ENCODE measurements around the gene ZBTB6. TPM values are rescaled to one million over a fixed set of nuclear protein-coding genes. Genes with fewer than 3 reads are reported as not detected.
A peak's percentile ranks its signal among the peaks of the same experiment; 100 is the strongest.

Gene ZBTB6
- total and polyA plus RNA-seq, 2 of the 13 experiments (the other 11 are each of a cell fraction or from before 2014, with no cell fraction given), result 3.7 to 7.1 TPM

- TF ChIP-seq IRX3 (CRISPR knock-in tag; IDR thresholded peaks at IDR 0.05; ENCODE audit: borderline replicate concordance, low read depth) (0 out of 2 replicates have a peak, but pooled peaks have one; percentile 75), ZNF713 (CRISPR knock-in tag; IDR thresholded peaks at IDR 0.05) (no peak), ZNF460 (CRISPR knock-in tag; IDR thresholded peaks at IDR 0.05; ENCODE audit: borderline replicate concordance) (no peak), ELF4 (CRISPR knock-in tag; IDR thresholded peaks at IDR 0.05; ENCODE audit: borderline replicate concordance) (peak; percentile 77; the same call in 1 of the 2 replicates), CHCHD3 (CRISPR knock-in tag; IDR thresholded peaks at IDR 0.05) (no peak), ZNF570 (CRISPR knock-in tag; IDR thresholded peaks at IDR 0.05; ENCODE audit: borderline replicate concordance) (no peak), NR2C2 (CRISPR knock-in tag; IDR thresholded peaks at IDR 0.05; ENCODE audit: borderline replicate concordance) (peak; percentile 99), THAP11 (CRISPR knock-in tag; IDR thresholded peaks at IDR 0.05) (peak; percentile 92), HNF1B (CRISPR knock-in tag; IDR thresholded peaks at IDR 0.05) (peak; percentile 79; the same call in 1 of the 2 replicates), KMT2B (CRISPR knock-in tag; IDR thresholded peaks at IDR 0.05) (peak; percentile 93), RARG (CRISPR knock-in tag; IDR thresholded peaks at IDR 0.05; ENCODE audit: low read depth) (no peak), BRF2 (CRISPR knock-in tag; IDR thresholded peaks at IDR 0.05) (0 out of 2 replicates have a peak, but pooled peaks have one; percentile 16), ZNF12 (CRISPR knock-in tag; IDR thresholded peaks at IDR 0.05) (0 out of 2 replicates have a peak, but pooled peaks have one; percentile 8), ZSCAN9 (CRISPR knock-in tag; IDR thresholded peaks at IDR 0.05; ENCODE audit: borderline replicate concordance) (no peak), KLF12 (CRISPR knock-in tag; IDR thresholded peaks at IDR 0.05; ENCODE audit: borderline replicate concordance) (0 out of 2 replicates have a peak, but pooled peaks have one; percentile 61), ZNF740 (CRISPR knock-in tag; IDR thresholded peaks at IDR 0.05) (0 out of 2 replicates have a peak, but pooled peaks have one; percentile 13), BHLHE40 (IDR thresholded peaks at IDR 0.05; ENCODE audit: low read length) (no peak), FOXK1 (CRISPR knock-in tag; IDR thresholded peaks at IDR 0.05; ENCODE audit: borderline replicate concordance, low read depth) (peak; percentile 91), THAP9 (CRISPR knock-in tag; IDR thresholded peaks at IDR 0.05; ENCODE audit: borderline replicate concordance) (peak; percentile 75), ZNF720 (CRISPR knock-in tag; IDR thresholded peaks at IDR 0.05) (no peak), IRF2 (CRISPR knock-in tag; IDR thresholded peaks at IDR 0.05) (peak; percentile 75)
- TF ChIP-seq, protein P1, sequence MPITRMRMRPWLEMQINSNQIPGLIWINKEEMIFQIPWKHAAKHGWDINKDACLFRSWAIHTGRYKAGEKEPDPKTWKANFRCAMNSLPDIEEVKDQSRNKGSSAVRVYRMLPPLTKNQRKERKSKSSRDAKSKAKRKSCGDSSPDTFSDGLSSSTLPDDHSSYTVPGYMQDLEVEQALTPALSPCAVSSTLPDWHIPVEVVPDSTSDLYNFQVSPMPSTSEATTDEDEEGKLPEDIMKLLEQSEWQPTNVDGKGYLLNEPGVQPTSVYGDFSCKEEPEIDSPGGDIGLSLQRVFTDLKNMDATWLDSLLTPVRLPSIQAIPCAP (CRISPR knock-in tag; IDR thresholded peaks at IDR 0.05; ENCODE audit: low read depth), result no peak
Observed at GRCh38 chr9:122931226-122932121, 18.4 kb upstream of the ZBTB6 start, which contains the start of gene ZBTB26 (continued).

All from HepG2 (cell line).